Epithelial cell of prostate (primary cell): ENCODE data around the gene BCL11A.

Source experiments
- DNase-seq: peaks from one replicate; pipeline ENCODE4 v3.0.0-alpha.2; 2011; ENCODE audit warnings: low read depth, low spot score
- H3K27ac ChIP-seq: fragments of 450-650 bp; 2 replicates; pipeline ENCODE4 v1.5.1; 2017; ENCODE audit warnings: mild to moderate bottlenecking

The BCL11A gene

GRCh38 chr2:60560734-60561644 is 7.5 kb upstream of the BCL11A start:
- DNase-seq: no peak
- no peak overlapping the region for H3K27ac ChIP-seq

GRCh38 chr2:60559880-60560279 is 6.4 kb upstream of the BCL11A start:
- no peak overlapping the region for H3K27ac ChIP-seq
- DNase-seq: no peak

- no peak overlapping the region for H3K27ac ChIP-seq
- DNase-seq: no peak
These were observed 5.1 kb upstream of the BCL11A start for GRCh38 chr2:60558536-60558935.

GRCh38 chr2:60557486-60557864 is 4.0 kb upstream of the BCL11A start:
- no peak overlapping the region for H3K27ac ChIP-seq
- no peak for DNase-seq

- DNase-seq: no peak
- H3K27ac ChIP-seq: no peak overlapping the region
These were observed 3.4 kb upstream of the BCL11A start for GRCh38 chr2:60556576-60557485.

GRCh38 chr2:60556175-60556574 is 2.7 kb upstream of the BCL11A start:
- DNase-seq: no peak
- no peak overlapping the region for H3K27ac ChIP-seq

GRCh38 chr2:60555783-60556139 is 2.3 kb upstream of the BCL11A start:
- no peak overlapping the region for H3K27ac ChIP-seq
- no peak for DNase-seq

- no peak overlapping the region for H3K27ac ChIP-seq
- no peak for DNase-seq
These were observed 1.8 kb upstream of the BCL11A start for GRCh38 chr2:60555066-60555782.

- DNase-seq: no peak
- H3K27ac ChIP-seq: peak overlapping the region; percentile 70
These were observed 1.2 kb upstream of the BCL11A start for GRCh38 chr2:60554646-60555065.

- peak overlapping the region; percentile 70 for H3K27ac ChIP-seq
- DNase-seq: no peak
These were observed 706 bp upstream of the BCL11A start for GRCh38 chr2:60554074-60554645.

GRCh38 chr2:60552851-60553494 is 481 bp downstream of the BCL11A start:
- H3K27ac ChIP-seq: peak overlapping the region; percentile 70
- DNase-seq: no peak

GRCh38 chr2:60552078-60552850 is 1.2 kb downstream of the BCL11A start:
- DNase-seq: no peak
- peak overlapping the region; percentile 70 for H3K27ac ChIP-seq

GRCh38 chr2:60551240-60552077 is 2.0 kb downstream of the BCL11A start:
- peak overlapping the region; percentile 70 for H3K27ac ChIP-seq
- no peak for DNase-seq

GRCh38 chr2:60550984-60551239 is 2.5 kb downstream of the BCL11A start:
- peak overlapping the region; percentile 70 for H3K27ac ChIP-seq
- no peak for DNase-seq

GRCh38 chr2:60550178-60550983 is 3.1 kb downstream of the BCL11A start:
- H3K27ac ChIP-seq: peak overlapping the region; percentile 70
- DNase-seq: peak; percentile 55

- peak overlapping the region; percentile 70 for H3K27ac ChIP-seq
- no peak for DNase-seq
These were observed 3.6 kb downstream of the BCL11A start for GRCh38 chr2:60549928-60550177.

GRCh38 chr2:60549238-60549927 is 4.1 kb downstream of the BCL11A start:
- DNase-seq: no peak
- peak overlapping the region; percentile 70 for H3K27ac ChIP-seq
